H9 (cell line): ENCODE results near the gene C19orf85. TPM values are rescaled to one million over a fixed set of nuclear protein-coding genes. Genes with fewer than 3 reads are reported as not detected.
A peak's percentile ranks its signal among the peaks of the same experiment; 100 is the strongest.

Experiments
- DNase-seq: peaks from one replicate; pipeline ENCODE4 v3.0.0-alpha.2; 2017
- H2AFZ ChIP-seq: one replicate; pipeline ENCODE4 v1.6.1; 2013; ENCODE audit warnings: mild to moderate bottlenecking, low read length, control low read depth, moderate library complexity
- H2AK5ac ChIP-seq: 2 replicates; pipeline ENCODE4 v1.6.1; 2013; ENCODE audit warnings: low read length, control low read depth, mixed read lengths; ENCODE audit not compliant: insufficient read length
- H2BK120ac ChIP-seq: one replicate; pipeline ENCODE4 v1.6.1; 2013; ENCODE audit warnings: low read depth, mild to moderate bottlenecking, low read length, control low read depth, inconsistent platforms; ENCODE audit not compliant: poor library complexity, severe bottlenecking
- H2BK12ac ChIP-seq: 2 replicates; pipeline ENCODE4 v1.6.1; 2013; ENCODE audit warnings: low read length, control low read depth, mixed read lengths, low read depth; ENCODE audit not compliant: insufficient read length
- H2BK15ac ChIP-seq: 2 replicates; pipeline ENCODE4 v1.6.1; 2013; ENCODE audit warnings: low read depth, low read length, control low read depth
- H2BK20ac ChIP-seq: one replicate; pipeline ENCODE4 v1.6.1; 2013; ENCODE audit warnings: low read depth, mild to moderate bottlenecking, low read length, control low read depth, inconsistent platforms; ENCODE audit not compliant: poor library complexity, severe bottlenecking
- H2BK5ac ChIP-seq: 2 replicates; pipeline ENCODE4 v1.6.1; 2013; ENCODE audit warnings: low read length, control low read depth, mixed read lengths; ENCODE audit not compliant: insufficient read length
- H3K14ac ChIP-seq: 2 replicates; pipeline ENCODE4 v1.6.1; 2013; ENCODE audit warnings: low read length, control low read depth; ENCODE audit not compliant: insufficient read depth
- H3K18ac ChIP-seq: 2 replicates; pipeline ENCODE4 v1.6.1; 2013; ENCODE audit warnings: low read depth, mild to moderate bottlenecking, mixed read lengths, low read length, control low read depth; ENCODE audit not compliant: insufficient read length
- H3K23ac ChIP-seq: 2 replicates; pipeline ENCODE4 v1.6.1; 2013; ENCODE audit warnings: low read length, control low read depth, mixed read lengths, low read depth; ENCODE audit not compliant: insufficient read length
- H3K23me2 ChIP-seq: 2 replicates; pipeline ENCODE4 v1.6.1; 2013; ENCODE audit warnings: low read depth, mild to moderate bottlenecking, mixed read lengths, low read length, control low read depth; ENCODE audit not compliant: insufficient read length, poor library complexity, severe bottlenecking
- H3K27ac ChIP-seq: 2 replicates; pipeline ENCODE4 v1.5.1; 2013; ENCODE audit warnings: low read length, control low read depth, mixed read lengths, low read depth; ENCODE audit not compliant: insufficient read length
- H3K27me3 ChIP-seq: 2 replicates; pipeline ENCODE4 v1.6.1; 2013; ENCODE audit warnings: low read length, control low read depth, inconsistent platforms; ENCODE audit not compliant: insufficient read depth
- H3K4ac ChIP-seq: 2 replicates; pipeline ENCODE4 v1.6.1; 2013; ENCODE audit warnings: low read depth, mild to moderate bottlenecking, control low read depth, inconsistent platforms, low read length, moderate library complexity
- H3K4me1 ChIP-seq: 2 replicates; pipeline ENCODE4 v1.6.1; 2013; ENCODE audit warnings: low read length, control low read depth, inconsistent platforms; ENCODE audit not compliant: insufficient read depth
- H3K4me2 ChIP-seq: 2 replicates; pipeline ENCODE4 v1.6.1; 2013; ENCODE audit warnings: low read length, control low read depth, mixed read lengths; ENCODE audit not compliant: insufficient read length, insufficient read depth
- H3K56ac ChIP-seq: 2 replicates; pipeline ENCODE4 v1.6.1; 2013; ENCODE audit warnings: low read depth, mild to moderate bottlenecking, mixed read lengths, low read length, control low read depth; ENCODE audit not compliant: insufficient read length
- H3K79me1 ChIP-seq: 2 replicates; pipeline ENCODE4 v1.6.1; 2013; ENCODE audit warnings: low read depth, mild to moderate bottlenecking, moderate library complexity, low read length, control low read depth, inconsistent platforms; ENCODE audit not compliant: insufficient read depth, poor library complexity, severe bottlenecking
- H3K79me2 ChIP-seq: 2 replicates; pipeline ENCODE4 v1.6.1; 2013; ENCODE audit warnings: low read length, control low read depth, inconsistent platforms; ENCODE audit not compliant: insufficient read depth
- H3K9ac ChIP-seq: 2 replicates; pipeline ENCODE4 v1.6.1; 2013; ENCODE audit warnings: low read length, control low read depth, mixed read lengths; ENCODE audit not compliant: insufficient read length; ENCODE audit errors: extremely low read depth
- H3K9me3 ChIP-seq: one replicate; pipeline ENCODE4 v1.6.1; 2013; ENCODE audit warnings: low read depth, low read length, inconsistent platforms; ENCODE audit not compliant: control insufficient read depth
- H3T11ph ChIP-seq: one replicate; pipeline ENCODE4 v1.6.1; 2013; ENCODE audit warnings: mild to moderate bottlenecking, low read length, control low read depth, inconsistent platforms
- H4K20me1 ChIP-seq: one replicate; pipeline ENCODE4 v1.6.1; 2013; ENCODE audit not compliant: control insufficient read depth, insufficient read length, insufficient read depth
- H4K5ac ChIP-seq: 2 replicates; pipeline ENCODE4 v1.6.1; 2013; ENCODE audit warnings: low read depth, mild to moderate bottlenecking, mixed read lengths, low read length, control low read depth; ENCODE audit not compliant: insufficient read length
- H4K8ac ChIP-seq: replicated peaks from 2 replicates; pipeline ENCODE4 v1.6.1; 2013; ENCODE audit warnings: low read length, control low read depth, mixed read lengths, low read depth; ENCODE audit not compliant: insufficient read length
- H4K91ac ChIP-seq: 2 replicates; pipeline ENCODE4 v1.6.1; 2013; ENCODE audit warnings: low read depth, mild to moderate bottlenecking, moderate library complexity, mixed read lengths, low read length, control low read depth; ENCODE audit not compliant: insufficient read length
- H3K27ac Mint-ChIP-seq, 3 experiments: 2 replicates in 2 of 3; 3 replicates in 1 of 3; pipeline ENCODE4 v1.8.0; 2020 to 2021; ENCODE audit warnings: mixed read lengths in 3 of 3, mild to moderate bottlenecking in 1 of 3, moderate library complexity in 1 of 3
- H3K27me3 Mint-ChIP-seq: 2 replicates; pipeline ENCODE4 v1.8.0; 2021; ENCODE audit warnings: low read depth, mild to moderate bottlenecking, moderate library complexity, mixed read lengths
- H3K36me3 Mint-ChIP-seq, 3 experiments: 2 replicates in 2 of 3; 3 replicates in 1 of 3; pipeline ENCODE4 v1.8.0; 2020 to 2021; ENCODE audit warnings: low read depth in 3 of 3, mixed read lengths in 3 of 3; ENCODE audit not compliant: insufficient read depth in 1 of 3
- H3K4me1 Mint-ChIP-seq, 2 experiments: 2 replicates each; pipeline ENCODE4 v1.8.0; 2020; ENCODE audit warnings: mixed read lengths in 2 of 2
- H3K4me3 Mint-ChIP-seq, 2 experiments: 2 replicates in 1 of 2; 3 replicates in 1 of 2; pipeline ENCODE4 v1.8.0; 2020 to 2021; ENCODE audit warnings: mild to moderate bottlenecking in 2 of 2, mixed read lengths in 2 of 2, moderate library complexity in 1 of 2
- H3K9me3 Mint-ChIP-seq, 2 experiments: 2 replicates in 1 of 2; 3 replicates in 1 of 2; pipeline ENCODE4 v1.8.0; 2020; ENCODE audit warnings: mild to moderate bottlenecking in 2 of 2, mixed read lengths in 2 of 2, moderate library complexity in 1 of 2
- WGBS: extraction: QIAGEN DNeasy Blood & Tissue Kit; methylation state at CpG from one replicate; pipeline ENCODE4 v1.1.7; 2013; ENCODE audit warnings: missing lambda C conversion rate, low lambda C conversion rate, mixed read lengths; ENCODE audit not compliant: insufficient read length; ENCODE audit errors: extremely low coverage; 5-methylcytosine and 5-hydroxymethylcytosine counted together
- total RNA-seq: library from RNA; stranded (reverse); gene quantifications from 2 replicates; pipeline ENCODE4 v1.2.1, GENCODE V29; 2021
- TF ChIP-seq, protein P1 (sequence below): fragments of 200-600 bp; sonication (generic); conservative IDR thresholded peaks from 3 replicates; pipeline ENCODE4 v1.8.0; 2021; ENCODE audit warnings: antibody characterized with exemption, mild to moderate bottlenecking

C19orf85 gene
- total RNA-seq, 1 experiment from 2014 or later = 1.2 TPM

- Histone ChIP-seq H3K4ac (no peak overlapping the region; the same call in 1 of the 2 replicates), H2AK5ac (no peak overlapping the region), H3K14ac (no peak overlapping the region), H2AFZ (no peak overlapping the region), H2BK120ac (no peak overlapping the region), H4K5ac (no peak overlapping the region), H3K27ac (no peak overlapping the region), H4K20me1 (no peaks in the 10 kb centered on the region), H2BK5ac (no peak overlapping the region), H3K9me3 (no peaks in the 10 kb centered on the region), H3K9ac (no peak overlapping the region), H3K56ac (no peak overlapping the region), H3K4me2 (peak overlapping the region; percentile 49), H3K23ac (no peak overlapping the region), H3K18ac (no peak overlapping the region), H3K79me2 (0 out of 2 replicates have a peak, but pooled peaks cover 4% of the 10 kb centered on the region), H2BK20ac (no peak overlapping the region), H3K27me3 (no peaks in the 10 kb centered on the region), H4K8ac (no peak overlapping the region), H3K79me1 (no peaks in the 10 kb centered on the region), H3K23me2 (peaks cover 5% of the 10 kb centered on the region), H2BK12ac (no peak overlapping the region), H3K4me1 (peaks cover 5% of the 10 kb centered on the region; the same call in 1 of the 2 replicates), H2BK15ac (no peak overlapping the region), H3T11ph (no peak overlapping the region), H4K91ac (no peak overlapping the region)
- DNase-seq = no peak
- no CpG with 5 or more reads among the region's 27 CpGs for WGBS
- TF ChIP-seq, protein P1, sequence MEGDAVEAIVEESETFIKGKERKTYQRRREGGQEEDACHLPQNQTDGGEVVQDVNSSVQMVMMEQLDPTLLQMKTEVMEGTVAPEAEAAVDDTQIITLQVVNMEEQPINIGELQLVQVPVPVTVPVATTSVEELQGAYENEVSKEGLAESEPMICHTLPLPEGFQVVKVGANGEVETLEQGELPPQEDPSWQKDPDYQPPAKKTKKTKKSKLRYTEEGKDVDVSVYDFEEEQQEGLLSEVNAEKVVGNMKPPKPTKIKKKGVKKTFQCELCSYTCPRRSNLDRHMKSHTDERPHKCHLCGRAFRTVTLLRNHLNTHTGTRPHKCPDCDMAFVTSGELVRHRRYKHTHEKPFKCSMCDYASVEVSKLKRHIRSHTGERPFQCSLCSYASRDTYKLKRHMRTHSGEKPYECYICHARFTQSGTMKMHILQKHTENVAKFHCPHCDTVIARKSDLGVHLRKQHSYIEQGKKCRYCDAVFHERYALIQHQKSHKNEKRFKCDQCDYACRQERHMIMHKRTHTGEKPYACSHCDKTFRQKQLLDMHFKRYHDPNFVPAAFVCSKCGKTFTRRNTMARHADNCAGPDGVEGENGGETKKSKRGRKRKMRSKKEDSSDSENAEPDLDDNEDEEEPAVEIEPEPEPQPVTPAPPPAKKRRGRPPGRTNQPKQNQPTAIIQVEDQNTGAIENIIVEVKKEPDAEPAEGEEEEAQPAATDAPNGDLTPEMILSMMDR = no peak
- H3K27me3 Mint-ChIP-seq = peaks cover 13% of the 10 kb centered on the region
- 0 out of 5 replicates have a peak, but pooled peaks cover 0 to 3% of the 10 kb centered on the region in 2 experiments for H3K9me3 Mint-ChIP-seq
- peak overlapping the region; percentile 84 to 90 for H3K4me3 Mint-ChIP-seq
- H3K36me3 Mint-ChIP-seq = peaks cover 0 to 3% (median 2%) of the 10 kb centered on the region in 3 experiments; a peak in 4 of 7 replicates
- peaks cover 19 to 34% of the 10 kb centered on the region in 2 experiments for H3K4me1 Mint-ChIP-seq
- peak overlapping the region in 1 of 3 experiments; percentile 62; a peak in 2 of 7 replicates for H3K27ac Mint-ChIP-seq
These were observed 2.5 kb downstream of the C19orf85 start for GRCh38 chr19:55461974-55462626.
